GM12878 (cell line): ENCODE measurements around the gene ZNF813. TPM values are rescaled to one million over a fixed set of nuclear protein-coding genes. Genes with fewer than 3 reads are reported as not detected.

Experiments
- ATAC-seq: fragments of 200-7000 bp; cut with Tn5 transposase; 3 replicates; pipeline ENCODE4 v1.9.1; 2020; ENCODE audit warnings: mild to moderate bottlenecking, moderate library complexity
- BruUV-seq: library from RNA; stranded (reverse); fragments of 400-500 nt; replicated peaks from 2 replicates; lab custom pipeline; 2021; lab: Mats Ljungman, UMichigan
- CTCF ChIA-PET: fragments of 300-600 bp; sonication (Branson Sonifier 250); formaldehyde crosslinking; extraction: SDS; loops from one replicate; lab custom pipeline; 2021; ENCODE audit warnings: inconsistent platforms; lab: Yijun Ruan, JAX
- POLR2A ChIA-PET: fragments of 350-600 bp; formaldehyde crosslinking; extraction: SDS; loops from one replicate; lab custom pipeline; 2021; ENCODE audit warnings: inconsistent platforms; lab: Charles Lee
- RAD21 ChIA-PET: fragments of 300-600 bp; sonication (Branson Sonifier 250); formaldehyde crosslinking; loops from one replicate; lab custom pipeline; 2023; ENCODE audit warnings: antibody characterized with exemption; ENCODE audit not compliant: unreplicated experiment; lab: Charles Lee
- SMC1A ChIA-PET: fragments of 300-600 bp; sonication (Branson Sonifier 250); formaldehyde crosslinking; loops from one replicate; lab custom pipeline; 2023; ENCODE audit not compliant: unreplicated experiment, uncharacterized antibody; lab: Charles Lee
- DNase-seq: peaks from one replicate; pipeline ENCODE4 v3.0.0-alpha.2; 2011; ENCODE audit warnings: low read depth, low spot score
- FAIRE-seq: peaks from 3 replicates; lab custom pipeline; 2011; peaks lifted over from hg19 to GRCh38; lab: Jason Lieb, UNC
- H2AFZ ChIP-seq: 2 replicates; pipeline ENCODE4 v1.6.0; 2011; ENCODE audit warnings: low read depth, low read length, control low read depth; ENCODE audit not compliant: control insufficient read depth
- H3K27ac ChIP-seq: 2 replicates; pipeline ENCODE4 v1.5.1; 2011; ENCODE audit warnings: control low read depth; ENCODE audit not compliant: control insufficient read depth, insufficient read depth
- H3K27me3 ChIP-seq, 2 experiments: replicated peaks in 1 of 2; 2 replicates each; pipeline versions ENCODE4 v1.6.0 to v1.6.1; 2011; ENCODE audit warnings: low read length in 1 of 2; ENCODE audit not compliant: control insufficient read depth in 2 of 2, insufficient read depth in 2 of 2
- H3K36me3 ChIP-seq, 2 experiments: 2 replicates each; pipeline ENCODE4 v1.5.1; 2011; ENCODE audit warnings: low read length in 1 of 2; ENCODE audit not compliant: control insufficient read depth in 2 of 2, insufficient read depth in 2 of 2
- H3K4me1 ChIP-seq: 2 replicates; pipeline ENCODE4 v1.6.1; 2011; ENCODE audit warnings: mild to moderate bottlenecking, low read length, moderate library complexity, mixed read lengths; ENCODE audit not compliant: control insufficient read depth, insufficient read depth
- H3K4me2 ChIP-seq: 2 replicates; pipeline ENCODE4 v1.6.0; 2011; ENCODE audit warnings: control low read depth; ENCODE audit not compliant: control insufficient read depth, insufficient read depth
- H3K4me3 ChIP-seq: fragments of 200-600 bp; sonication (generic); 2 replicates; pipeline ENCODE4 v1.5.1; 2016
- H3K79me2 ChIP-seq: 2 replicates; pipeline ENCODE4 v1.6.0; 2011; ENCODE audit warnings: low read length; ENCODE audit not compliant: control insufficient read depth, insufficient read depth
- H3K9ac ChIP-seq: 2 replicates; pipeline ENCODE4 v1.8.0; 2011; ENCODE audit warnings: low read length, control low read depth, mixed read lengths; ENCODE audit not compliant: control insufficient read depth, insufficient read depth
- H3K9me3 ChIP-seq: replicated peaks from 3 replicates; pipeline ENCODE4 v1.5.1; 2011; ENCODE audit warnings: mild to moderate bottlenecking, low read length; ENCODE audit not compliant: control insufficient read depth, insufficient read depth
- H4K20me1 ChIP-seq: 2 replicates; pipeline ENCODE4 v1.6.0; 2011; ENCODE audit not compliant: control insufficient read depth, insufficient read depth
- FOXK2 ChIP-seq: fragments of 450-650 bp; IDR thresholded peaks from 2 replicates; pipeline ENCODE4 v1.6.1; 2017; ENCODE audit warnings: mild to moderate bottlenecking, moderate library complexity
- IKZF2 ChIP-seq, 2 experiments: fragments of 450-650 bp; IDR thresholded peaks; 2 replicates each; pipeline ENCODE4 v1.6.1; 2017; ENCODE audit warnings: mild to moderate bottlenecking in 2 of 2, moderate library complexity in 2 of 2
- MTA2 ChIP-seq: fragments of 450-650 bp; IDR thresholded peaks from 2 replicates; pipeline ENCODE4 v1.6.1; 2016; ENCODE audit warnings: low read depth, mild to moderate bottlenecking, moderate library complexity
- NFIC ChIP-seq: IDR thresholded peaks from 2 replicates; pipeline ENCODE4 v1.6.1; 2012; ENCODE audit warnings: low read depth, mild to moderate bottlenecking, inconsistent platforms, low read length, moderate library complexity
- RUNX3 ChIP-seq: IDR thresholded peaks from 2 replicates; pipeline ENCODE4 v1.6.1; 2012; ENCODE audit warnings: low read length, inconsistent platforms
- WGBS: methylation state at CpG from one replicate; pipeline ENCODE4 v1.1.6; 2016; ENCODE audit warnings: low lambda C conversion rate; ENCODE audit not compliant: insufficient replicate concordance, insufficient coverage; ENCODE audit errors: missing lambda C conversion rate; 5-methylcytosine and 5-hydroxymethylcytosine counted together
- in situ Hi-C: fragments of 300-500 bp; cut with MboI; formaldehyde crosslinking; loops from 9 replicates; pipeline ENCODE4 v1.14.3; 2018; ENCODE audit warnings: mixed read lengths
- intact Hi-C: fragments of 100-400 bp; cut with micrococcal nuclease; formaldehyde crosslinking; loops from one replicate; pipeline ENCODE4 v1.14.2; 2022; ENCODE audit not compliant: unreplicated experiment
- polyA plus RNA-seq, 11 experiments: library from polyadenylated mRNA; depleted of rRNA in 4 of 11; unstranded in 6 of 11; stranded (reverse) in 5 of 11; fragments of >200 nt; fragmentation: Nextera tagmentation in 4 of 11; fragmentation: Illumina TruSeq in 1 of 11; extraction: Ambion mirVana in 4 of 11; extraction: Trizol in 1 of 11; gene quantifications; 1 replicate in 1 of 11; 2 replicates in 10 of 11; pipeline versions ENCODE4 v1.2.1 to v1.2.3, GENCODE V29; 2011 to 2016; ENCODE audit warnings: inconsistent platforms in 2 of 11, missing spikeins in 2 of 11, low read depth in 1 of 11
- total RNA-seq, 4 experiments: library from RNA; depleted of rRNA in 3 of 4; stranded (reverse); fragments of >200 nt in 3 of 4; fragmentation: Illumina TruSeq in 1 of 4; extraction: Trizol in 1 of 4; gene quantifications; 2 replicates each; pipeline versions ENCODE4 v1.2.1 to v1.2.3, GENCODE V29; 2013 to 2021

Gene ZNF813
- total and polyA plus RNA-seq, 10 of the 15 experiments (the other 5 are each of a cell fraction or from before 2014, with no cell fraction given), result 0.27 to 4.8 (median 2.6) TPM

DNA sequence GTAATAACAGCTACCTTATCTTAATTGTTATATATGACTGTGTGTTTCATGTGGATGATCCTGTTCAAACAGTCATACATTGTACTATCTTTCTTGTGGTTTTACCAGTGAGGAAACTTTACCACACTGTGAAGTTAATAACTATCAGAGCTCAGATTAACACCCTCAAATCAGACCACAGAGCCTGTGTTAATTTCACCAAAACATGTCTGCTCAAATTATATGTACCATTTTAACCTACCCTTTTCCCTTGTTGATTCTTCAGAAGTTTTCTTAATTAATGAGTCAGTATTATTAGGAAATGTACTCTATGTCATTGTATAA, 68.7 kb downstream of the ZNF813 start:
- no peak for FAIRE-seq
- Histone ChIP-seq H3K79me2 (peaks cover 6% of the 10 kb centered on the region), H3K9ac (no peak overlapping the region), H3K36me3 (no peaks in the 10 kb centered on the region; a peak in 1 of 4 replicates), H3K9me3 (no peaks in the 10 kb centered on the region; the same call in 2 of the 3 replicates), H3K27me3 (no peaks in the 10 kb centered on the region), H3K4me2 (no peak overlapping the region), H3K4me1 (no peaks in the 10 kb centered on the region), H2AFZ (no peak overlapping the region), H3K27ac (no peak overlapping the region), H4K20me1 (no peaks in the 10 kb centered on the region), H3K4me3 (no peak overlapping the region)
- RAD21 ChIA-PET, result interaction anchor here (1.0 kb wide), 1 partner anchor 15 kb away, joined by 3 read pairs; no protein-coding TSS in a partner anchor
- in situ Hi-C loops (no loop called here), intact Hi-C loops (no loop called here)
- peak; percentile 82 for TF ChIP-seq MTA2
- TF ChIP-seq NFIC, result no peak
- BruUV-seq, result no TSS peak
- POLR2A ChIA-PET, result interaction anchor here (0.6 kb wide), 1 partner anchor 18 kb away, joined by 3 read pairs; no protein-coding TSS in a partner anchor
- ATAC-seq, result no peak
- DNase-seq, result no peak
- SMC1A ChIA-PET, result no interaction called here
- CTCF ChIA-PET, result interaction anchor here (1.8 kb wide), 1 partner anchor 26 kb away, joined by 4 read pairs; no protein-coding TSS in a partner anchor

DNA sequence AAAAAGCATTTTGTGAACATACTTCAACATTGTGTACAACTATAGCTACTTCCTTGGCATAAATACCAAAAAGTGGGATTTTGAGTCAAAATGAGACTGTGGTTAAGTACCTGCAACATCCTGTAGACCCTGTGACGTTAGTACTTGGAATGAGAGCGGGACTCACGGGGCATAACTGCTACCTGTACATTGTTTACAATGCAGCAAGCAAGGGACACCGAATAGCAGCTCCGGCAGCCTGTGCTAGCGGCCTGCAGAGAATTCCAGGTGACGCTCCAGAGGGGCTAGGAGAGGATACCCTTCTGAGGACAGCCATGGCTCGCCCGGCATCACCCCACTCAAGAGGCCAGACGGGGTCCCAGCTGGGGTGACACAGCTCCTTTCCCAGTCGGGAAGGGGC, 69.6 kb downstream of the ZNF813 start:
- peak overlapping the region; percentile 90 for H2AFZ ChIP-seq
- DNase-seq, result no peak

More for the DNA sequence above, 69.6 kb downstream of the ZNF813 start:
- ChIA-PET RAD21 (interaction anchor here (1.1 kb wide), 1 partner anchor 17 kb away, joined by 3 read pairs; no protein-coding TSS in a partner anchor), SMC1A (interaction anchor here (0.8 kb wide), 1 partner anchor 27 kb away, joined by 3 read pairs; no protein-coding TSS in a partner anchor), POLR2A (no interaction called here), CTCF (interaction anchor here (1.8 kb wide), 1 partner anchor 27 kb away, joined by 4 read pairs; no protein-coding TSS in a partner anchor)
- peaks cover 0 to 3% of the 10 kb centered on the region in 2 experiments; a peak in 1 of 4 replicates for H3K36me3 ChIP-seq
- H4K20me1 ChIP-seq, result no peaks in the 10 kb centered on the region
- intact Hi-C loops, result no loop called here
- H3K9ac ChIP-seq, result peak overlapping the region; percentile 42; the same call in 1 of the 2 replicates
- H3K79me2 ChIP-seq, result peaks cover 6% of the 10 kb centered on the region
- ATAC-seq, result peak; percentile 29
- BruUV-seq, result TSS peak; percentile 87
- peak overlapping the region; percentile 73; the same call in 1 of the 2 replicates for H3K4me3 ChIP-seq
- H3K4me2 ChIP-seq, result peak overlapping the region; percentile 34; the same call in 1 of the 2 replicates
- no peaks in the 10 kb centered on the region; the same call in 2 of the 3 replicates for H3K9me3 ChIP-seq
- WGBS, result 75% methylated on average over 11 of the region's 11 CpGs
- TF ChIP-seq IKZF2 (IDR thresholded peaks at IDR 0.05) (peak in 1 of 2 experiments; percentile 42; a peak in 3 of 4 replicates), FOXK2 (no peak), RUNX3 (peak; percentile 37)
- in situ Hi-C loops, result no loop called here
- no peak for FAIRE-seq
- peak overlapping the region; percentile 64; the same call in 1 of the 2 replicates for H3K27ac ChIP-seq
- H3K4me1 ChIP-seq, result no peaks in the 10 kb centered on the region
- H3K27me3 ChIP-seq, result no peaks in the 10 kb centered on the region
